ENCODE data around the gene KLHL18. TPM values are rescaled to one million over a fixed set of nuclear protein-coding genes. Genes with fewer than 3 reads are reported as not detected.

The KLHL18 gene
- total RNA-seq, 1 donor from 2014 or later: 47.4 TPM

DNA sequence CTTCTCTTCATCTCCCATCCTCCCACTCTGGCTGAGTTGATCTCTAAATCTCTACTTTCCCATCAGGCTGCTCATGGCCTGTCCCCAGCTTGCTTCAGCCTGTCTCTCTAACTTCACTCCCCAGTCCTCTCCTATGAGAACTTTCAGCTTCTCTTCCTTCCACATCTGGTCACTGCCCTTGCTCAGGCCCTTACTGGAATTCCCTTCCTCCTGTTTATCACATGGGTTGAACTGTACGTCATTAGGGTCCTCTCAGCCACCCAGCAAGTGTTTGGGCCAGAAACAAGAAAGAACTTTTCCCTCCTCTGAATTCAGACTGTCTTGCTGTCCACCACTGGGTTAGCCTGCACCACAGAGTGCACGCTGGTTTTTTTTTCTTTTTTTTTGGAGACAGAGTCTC, 103.1 kb downstream of the KLHL18 start:
- DNase-seq: no peak
- Mint-ChIP-seq H3K27me3 (ENCODE audit: unreplicated experiment) (peaks cover 3% of the 10 kb centered on the region), H3K4me3 (ENCODE audit: unreplicated experiment) (no peak overlapping the region), H3K36me3 (ENCODE audit: unreplicated experiment) (no peaks in the 10 kb centered on the region), H3K9me3 (ENCODE audit: unreplicated experiment) (no peaks in the 10 kb centered on the region), H3K27ac (ENCODE audit: unreplicated experiment) (no peak overlapping the region), H3K4me1 (ENCODE audit: low read depth, unreplicated experiment) (peaks cover 17% of the 10 kb centered on the region)
- no peak for TF ChIP-seq CTCF (IDR thresholded peaks at IDR 0.05; ENCODE audit: partially characterized antibody, unreplicated experiment)

GRCh38 chr3:47392933-47393332, 110.2 kb downstream of the KLHL18 start:
- H3K36me3 Mint-ChIP-seq (ENCODE audit: unreplicated experiment): no peaks in the 10 kb centered on the region
- H3K27me3 Mint-ChIP-seq (ENCODE audit: unreplicated experiment): peaks cover 11% of the 10 kb centered on the region
- H3K27ac Mint-ChIP-seq (ENCODE audit: unreplicated experiment): no peak overlapping the region

DNA sequence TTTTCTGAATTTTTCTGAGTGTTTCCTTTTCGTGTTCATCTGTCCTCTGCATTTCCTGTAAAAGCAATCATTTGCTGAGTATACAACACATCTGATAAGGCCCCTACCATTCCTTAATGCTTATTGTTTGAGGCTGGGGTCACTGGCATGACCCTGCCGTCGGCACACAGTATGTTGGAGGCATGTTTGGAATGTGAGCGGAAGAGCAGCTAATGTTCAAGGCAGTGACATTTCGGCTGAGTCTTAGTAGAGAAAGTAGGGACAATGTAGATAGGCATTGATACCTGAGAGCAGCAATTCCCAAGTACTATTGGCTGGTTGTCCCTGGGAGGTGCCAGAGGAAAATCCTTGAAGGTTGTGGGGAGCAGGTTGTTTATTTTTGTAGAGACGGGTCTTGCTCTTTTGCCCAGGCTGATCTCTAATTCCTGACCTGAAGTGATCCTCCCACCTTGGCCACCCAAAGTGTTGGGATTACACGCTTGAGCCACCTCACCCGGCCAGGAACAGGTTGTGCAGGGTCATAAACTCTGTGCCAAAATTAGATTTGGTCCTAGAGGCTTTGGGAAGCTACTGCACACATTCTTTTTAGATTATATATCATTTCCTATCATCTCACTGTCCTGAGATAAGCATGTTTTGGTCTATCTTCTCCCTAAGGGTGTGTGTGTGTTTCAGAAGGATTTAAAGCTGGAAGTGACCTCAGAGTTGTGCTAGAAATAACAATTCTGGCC, 111.6 kb downstream of the KLHL18 start:
- DNase-seq: no peak
- peaks cover 35% of the 10 kb centered on the region for H3K4me1 Mint-ChIP-seq (ENCODE audit: low read depth, unreplicated experiment)
- no peaks in the 10 kb centered on the region for H3K36me3 Mint-ChIP-seq (ENCODE audit: unreplicated experiment)
- TF ChIP-seq CTCF (IDR thresholded peaks at IDR 0.05; ENCODE audit: partially characterized antibody, unreplicated experiment): no peak
- H3K4me3 Mint-ChIP-seq (ENCODE audit: unreplicated experiment): peak overlapping the region; percentile 80
- H3K27me3 Mint-ChIP-seq (ENCODE audit: unreplicated experiment): peaks cover 11% of the 10 kb centered on the region
- H3K9me3 Mint-ChIP-seq (ENCODE audit: unreplicated experiment): peaks cover 8% of the 10 kb centered on the region
- peak overlapping the region; percentile 100 for H3K27ac Mint-ChIP-seq (ENCODE audit: unreplicated experiment)

More at GRCh38 chr3:47392933-47393332, 110.2 kb downstream of the KLHL18 start:
- Mint-ChIP-seq H3K9me3 (ENCODE audit: unreplicated experiment) (peaks cover 8% of the 10 kb centered on the region), H3K4me1 (ENCODE audit: low read depth, unreplicated experiment) (peaks cover 26% of the 10 kb centered on the region), H3K4me3 (ENCODE audit: unreplicated experiment) (no peak overlapping the region)
- TF ChIP-seq CTCF (IDR thresholded peaks at IDR 0.05; ENCODE audit: partially characterized antibody, unreplicated experiment): no peak
- DNase-seq: no peak

DNA sequence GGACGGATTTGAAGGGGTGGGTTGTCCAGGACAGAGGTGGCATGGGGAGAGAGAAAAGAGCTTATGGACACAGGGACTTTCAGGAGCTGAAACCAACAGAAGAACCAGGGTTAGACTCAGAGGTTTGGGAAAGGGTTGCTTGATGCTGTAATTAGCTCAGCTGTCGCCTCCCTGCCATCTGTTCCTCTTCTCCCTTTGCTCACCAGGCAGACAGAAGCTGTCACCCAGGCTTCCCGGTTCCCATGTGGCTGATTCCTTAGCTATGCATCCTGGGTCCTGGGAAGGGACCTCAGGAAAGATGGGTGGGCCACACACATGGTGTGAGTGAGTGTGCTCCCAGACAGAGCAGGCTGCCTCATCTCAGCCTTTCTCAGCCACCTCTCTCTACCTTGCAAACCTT, 112.1 kb downstream of the KLHL18 start:
- Mint-ChIP-seq H3K27ac (ENCODE audit: unreplicated experiment) (peak overlapping the region; percentile 100), H3K9me3 (ENCODE audit: unreplicated experiment) (peaks cover 8% of the 10 kb centered on the region), H3K4me1 (ENCODE audit: low read depth, unreplicated experiment) (peaks cover 37% of the 10 kb centered on the region), H3K27me3 (ENCODE audit: unreplicated experiment) (peaks cover 11% of the 10 kb centered on the region), H3K36me3 (ENCODE audit: unreplicated experiment) (no peaks in the 10 kb centered on the region), H3K4me3 (ENCODE audit: unreplicated experiment) (peak overlapping the region; percentile 80)
- no peak for TF ChIP-seq CTCF (IDR thresholded peaks at IDR 0.05; ENCODE audit: partially characterized antibody, unreplicated experiment)
- no peak for DNase-seq

Other genes starting within 250 kb of the KLHL18 start
- 59.1 TPM for gene SETD2, start 118.8 kb upstream of the KLHL18 start, total RNA-seq (ENCODE audit: unreplicated experiment)
- gene KIF9, start 145 bp upstream of the KLHL18 start, total RNA-seq (ENCODE audit: unreplicated experiment): 2.4 TPM
- gene PTPN23, start 98.1 kb downstream of the KLHL18 start, total RNA-seq (ENCODE audit: unreplicated experiment): 71.0 TPM
- 82.7 TPM for gene SCAP, start 193.0 kb downstream of the KLHL18 start, total RNA-seq (ENCODE audit: unreplicated experiment)
- 40.0 TPM for gene ELP6, start 230.8 kb downstream of the KLHL18 start, total RNA-seq (ENCODE audit: unreplicated experiment)

Data from glutamatergic neuron (in vitro differentiated cells).